K562 (cell line): ENCODE data around the gene THUMPD1. TPM values are rescaled to one million over a fixed set of nuclear protein-coding genes. Genes with fewer than 3 reads are reported as not detected.
A peak's percentile ranks its signal among the peaks of the same experiment; 100 is the strongest.

ENCODE experiments used
- ATAC-seq: fragments of 200-7000 bp; cut with Tn5 transposase; 3 replicates; pipeline ENCODE4 v1.9.1; 2020; ENCODE audit warnings: moderate library complexity
- BruUV-seq: library from RNA; stranded (reverse); fragments of 400-500 nt; replicated peaks from 2 replicates; lab custom pipeline; 2021; lab: Mats Ljungman, UMichigan
- CTCF ChIA-PET: fragments of 300-600 bp; formaldehyde crosslinking; extraction: SDS; loops from one replicate; lab custom pipeline; 2021; ENCODE audit warnings: low intra/inter-chr PET ratio; lab: Yijun Ruan, JAX
- POLR2A ChIA-PET: fragments of 300-600, 350-650 bp; sonication (Branson Sonifier 250); formaldehyde crosslinking; extraction: SDS; loops from one replicate; lab custom pipeline; 2021; ENCODE audit warnings: antibody characterized with exemption, inconsistent platforms; lab: Yijun Ruan, JAX
- DNase-seq, 4 experiments: peaks; one replicate each; pipeline versions ENCODE4 v3.0.0 to v3.0.0-alpha.2; 2011 to 2018; ENCODE audit warnings: low spot score in 3 of 4, mixed read lengths in 3 of 4; ENCODE audit errors: extremely low read depth in 1 of 4
- FAIRE-seq: peaks from 2 replicates; lab custom pipeline; 2011; peaks lifted over from hg19 to GRCh38; lab: Jason Lieb, UNC
- H2AFZ ChIP-seq: 2 replicates; pipeline ENCODE4 v1.6.0; 2011; ENCODE audit warnings: low read depth, low read length, control low read depth, inconsistent platforms
- H3K27ac ChIP-seq: fragments of 200-600 bp; 3 replicates; pipeline ENCODE4 v1.8.0; 2011; ENCODE audit warnings: low read depth, mild to moderate bottlenecking, control low read depth, inconsistent platforms, low read length, moderate library complexity, mixed read lengths; ENCODE audit errors: extremely low read depth
- H3K27me3 ChIP-seq, 2 experiments: fragments of 300-600 bp in 1 of 2; 2 replicates in 1 of 2; 3 replicates in 1 of 2; pipeline versions ENCODE4 v1.6.0 to v1.8.0; 2011; ENCODE audit warnings: inconsistent platforms in 2 of 2, low read length in 2 of 2, mild to moderate bottlenecking in 1 of 2, mixed read lengths in 1 of 2, moderate library complexity in 1 of 2; ENCODE audit not compliant: control insufficient read depth in 2 of 2, insufficient read depth in 2 of 2
- H3K36me3 ChIP-seq: fragments of 300-600 bp; 3 replicates; pipeline ENCODE4 v1.8.0; 2011; ENCODE audit warnings: mild to moderate bottlenecking, low read length, inconsistent platforms; ENCODE audit not compliant: control insufficient read depth, insufficient read depth
- H3K4me1 ChIP-seq, 2 experiments: fragments of 200-600 bp in 1 of 2; replicated peaks in 1 of 2; 2 replicates in 1 of 2; 3 replicates in 1 of 2; pipeline versions ENCODE4 v1.5.1 to v1.8.0; 2011; ENCODE audit warnings: inconsistent platforms in 2 of 2, low read length in 2 of 2, mild to moderate bottlenecking in 1 of 2, mixed read lengths in 1 of 2, moderate library complexity in 1 of 2; ENCODE audit not compliant: control insufficient read depth in 2 of 2, insufficient read depth in 2 of 2
- H3K4me2 ChIP-seq: 2 replicates; pipeline ENCODE4 v1.6.1; 2011; ENCODE audit warnings: low read length, control low read depth, inconsistent platforms, mixed read lengths; ENCODE audit not compliant: insufficient read depth
- H3K4me3 ChIP-seq: fragments of 200-600 bp; sonication (generic), shearing (Covaris generic); 2 replicates; pipeline ENCODE4 v1.5.1; 2016; ENCODE audit warnings: control low read depth, inconsistent platforms
- H3K79me2 ChIP-seq: fragments of 200-600 bp; 3 replicates; pipeline ENCODE4 v1.8.0; 2011; ENCODE audit warnings: low read length, inconsistent platforms; ENCODE audit not compliant: control insufficient read depth, insufficient read depth
- H3K9ac ChIP-seq, 2 experiments: 2 replicates each; pipeline versions ENCODE4 v1.6.0 to v1.6.1; 2011; ENCODE audit warnings: low read depth in 2 of 2, low read length in 2 of 2, control low read depth in 1 of 2, inconsistent platforms in 1 of 2, mild to moderate bottlenecking in 1 of 2, mixed read lengths in 1 of 2; ENCODE audit not compliant: insufficient read depth in 1 of 2
- H3K9me1 ChIP-seq: one replicate; pipeline ENCODE4 v1.6.0; 2011; ENCODE audit warnings: inconsistent platforms, mild to moderate bottlenecking, low read length, moderate library complexity; ENCODE audit not compliant: control insufficient read depth, insufficient read depth
- H3K9me3 ChIP-seq: replicated peaks from 2 replicates; pipeline ENCODE4 v1.5.1; 2011; ENCODE audit warnings: low read depth, low read length, inconsistent platforms; ENCODE audit not compliant: control insufficient read depth, insufficient read depth
- H4K20me1 ChIP-seq: replicated peaks from 2 replicates; pipeline ENCODE4 v1.6.1; 2011; ENCODE audit warnings: low read length, inconsistent platforms, mixed read lengths; ENCODE audit not compliant: control insufficient read depth, insufficient read depth
- ZBTB40 ChIP-seq, 2 experiments: fragments of 450-650 bp in 1 of 2; sonication (generic) in 1 of 2; formaldehyde crosslinking in 1 of 2; IDR thresholded peaks; 2 replicates each; pipeline versions ENCODE4 v1.7.1 to v1.9.0; 2016 to 2022; ENCODE audit warnings: inconsistent platforms in 1 of 2, mild to moderate bottlenecking in 1 of 2, missing genetic modification reagents in 1 of 2
- ZNF347 ChIP-seq: fragments of 450-650 bp; formaldehyde crosslinking; IDR thresholded peaks from 2 replicates; pipeline ENCODE4 v1.4.0; 2020; ENCODE audit warnings: low read depth, mild to moderate bottlenecking, moderate library complexity
- WGBS: fragments of 100-300 bp; shearing (Covaris generic); methylation state at CpG from one replicate; pipeline ENCODE4 v1.1.6; 2016; ENCODE audit warnings: low coverage, mixed read lengths; ENCODE audit not compliant: insufficient coverage; ENCODE audit errors: missing lambda C conversion rate; 5-methylcytosine and 5-hydroxymethylcytosine counted together
- in situ Hi-C: fragments of 300-500 bp; cut with MboI; formaldehyde crosslinking; loops from 4 replicates; pipeline ENCODE4 v1.15.0; 2018; ENCODE audit warnings: inconsistent platforms, mixed read lengths
- intact Hi-C: fragments of 100-400 bp; cut with micrococcal nuclease; formaldehyde crosslinking; loops from 2 replicates; pipeline ENCODE4 v1.14.2; 2022
- polyA plus RNA-seq, 8 experiments: library from polyadenylated mRNA; depleted of rRNA in 4 of 8; stranded (reverse) in 5 of 8; unstranded in 3 of 8; fragments of >200 nt; fragmentation: Nextera tagmentation in 2 of 8; fragmentation: Illumina TruSeq in 1 of 8; extraction: Ambion mirVana in 2 of 8; extraction: Trizol in 1 of 8; gene quantifications; 2 replicates each; pipeline versions ENCODE4 v1.2.1 to v1.2.3, GENCODE V29; 2011 to 2014; ENCODE audit warnings: inconsistent platforms in 1 of 8, missing spikeins in 1 of 8
- total RNA-seq, 7 experiments: library from RNA; depleted of rRNA in 6 of 7; stranded (reverse); fragments of >200 nt in 6 of 7; fragmentation: Illumina TruSeq in 2 of 7; extraction: Trizol in 2 of 7; gene quantifications; 2 replicates each; pipeline versions ENCODE4 v1.2.1 to v1.2.3, GENCODE V29; 2011 to 2021; ENCODE audit warnings: low replicate concordance in 1 of 7

The THUMPD1 gene
- total and polyA plus RNA-seq, 9 of the 15 experiments (the other 6 are each of a cell fraction or from before 2014, with no cell fraction given), result 37.8 to 101 (median 56.8) TPM

- intact Hi-C loops, result no loop called here
- Histone ChIP-seq H3K9ac (no peak overlapping the region), H3K27ac (0 out of 3 replicates have a peak overlapping the region, but pooled peaks have one; percentile 34), H3K27me3 (no peaks in the 10 kb centered on the region), H3K4me1 (peaks cover 13 to 49% of the 10 kb centered on the region in 2 experiments; a peak in 4 of 5 replicates), H3K9me1 (no peaks in the 10 kb centered on the region), H4K20me1 (no peaks in the 10 kb centered on the region), H3K4me2 (no peak overlapping the region), H3K4me3 (no peak overlapping the region), H3K9me3 (peaks cover 30% of the 10 kb centered on the region), H3K36me3 (peaks cover 11% of the 10 kb centered on the region), H2AFZ (peak overlapping the region; percentile 35), H3K79me2 (no peaks in the 10 kb centered on the region)
- FAIRE-seq (no peak), DNase-seq (no peak), ATAC-seq (no peak)
- in situ Hi-C loops, result no loop called here
- POLR2A ChIA-PET, result no interaction called here
- TF ChIP-seq ZBTB40 (IDR thresholded peaks at IDR 0.05) (peak; percentile 80), ZBTB40 (CRISPR knock-in tag; IDR thresholded peaks at IDR 0.05) (peak; percentile 54; the same call in 1 of the 2 replicates), ZNF347 (CRISPR knock-in tag) (no peak)
- WGBS, result 38% methylated on average over 1 of the region's 1 CpG
- CTCF ChIA-PET, result no interaction called here
- BruUV-seq, result no TSS peak
Observed at GRCh38 chr16:20750558-20750957, 8.9 kb upstream of the THUMPD1 start.
